Measurements from ENCODE around the gene LY86. TPM values are rescaled to one million over a fixed set of nuclear protein-coding genes. Genes with fewer than 3 reads are reported as not detected.
A peak's percentile ranks its signal among the peaks of the same experiment; 100 is the strongest.

Gene LY86
- total and polyA plus RNA-seq, 9 of the 15 experiments (the other 6 are each of a cell fraction or from before 2014, with no cell fraction given): 0.08 to 0.20 TPM; not detected in 7

DNA sequence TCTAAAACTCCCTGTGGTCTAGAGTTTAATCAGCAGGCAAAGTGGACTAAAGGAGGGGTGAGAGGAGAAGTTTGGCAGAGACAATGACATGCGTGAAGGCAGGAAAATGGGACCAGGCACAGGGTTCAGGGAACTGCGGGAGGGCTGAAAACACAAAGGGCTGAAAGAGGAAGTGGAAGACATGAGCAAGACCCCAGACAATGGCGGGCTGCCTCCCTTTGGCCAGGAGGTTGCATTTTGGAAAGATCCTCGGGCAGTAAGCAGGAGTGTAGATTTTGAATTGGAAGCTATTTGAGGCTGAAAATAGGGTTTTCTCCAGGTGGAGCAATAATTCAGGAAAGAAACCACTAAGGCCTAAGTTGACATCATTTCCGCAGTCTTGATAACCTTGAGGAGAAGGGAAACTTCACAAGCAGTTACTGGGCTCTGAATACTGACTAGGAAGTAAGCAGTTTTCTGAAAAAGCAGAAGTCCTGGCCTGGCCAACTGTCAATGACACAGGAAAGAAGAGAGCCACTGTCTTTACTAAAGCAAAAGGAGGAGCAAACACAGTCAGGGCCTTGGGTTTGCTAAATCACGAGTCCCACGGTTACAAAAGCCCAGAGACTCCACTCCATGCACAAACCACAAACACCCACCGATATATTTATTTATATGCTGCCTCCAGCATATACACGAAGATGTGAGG is 3.4 kb downstream of the LY86 start (continued):
- TF ChIP-seq, protein P1, sequence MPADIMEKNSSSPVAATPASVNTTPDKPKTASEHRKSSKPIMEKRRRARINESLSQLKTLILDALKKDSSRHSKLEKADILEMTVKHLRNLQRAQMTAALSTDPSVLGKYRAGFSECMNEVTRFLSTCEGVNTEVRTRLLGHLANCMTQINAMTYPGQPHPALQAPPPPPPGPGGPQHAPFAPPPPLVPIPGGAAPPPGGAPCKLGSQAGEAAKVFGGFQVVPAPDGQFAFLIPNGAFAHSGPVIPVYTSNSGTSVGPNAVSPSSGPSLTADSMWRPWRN (IDR thresholded peaks at IDR 0.05; ENCODE audit: low read depth): no peak
- TF ChIP-seq PRPF4 (IDR thresholded peaks at IDR 0.05; ENCODE audit: insufficient read depth, low read depth, low read length, poor library complexity, severe bottlenecking): no peak
- TF ChIP-seq ZNF75A (CRISPR knock-in tag; IDR thresholded peaks at IDR 0.05): 0 out of 2 replicates have a peak, but pooled peaks have one; percentile 41
- TF ChIP-seq HDAC1 (IDR thresholded peaks at IDR 0.05): no peak
- TF ChIP-seq SAP30 (IDR thresholded peaks at IDR 0.05; ENCODE audit: borderline replicate concordance, insufficient read depth, low read depth, low read length, poor library complexity, severe bottlenecking): no peak
- no peak for TF ChIP-seq ZNF431 (CRISPR knock-in tag; IDR thresholded peaks at IDR 0.05)
- TF ChIP-seq GABPA (tag; conservative IDR thresholded peaks at IDR 0.05; ENCODE audit: low read depth): peak; percentile 65
- TF ChIP-seq ILK (tag; IDR thresholded peaks at IDR 0.05; ENCODE audit: borderline replicate concordance, low read depth): no peak
- no peak for TF ChIP-seq RBM22 (IDR thresholded peaks at IDR 0.05; ENCODE audit: low read depth, low read length, poor library complexity, severe bottlenecking)
- TF ChIP-seq ZNF124 (CRISPR knock-in tag; IDR thresholded peaks at IDR 0.05): no peak
- no peak for TF ChIP-seq MCM5 (IDR thresholded peaks at IDR 0.05; ENCODE audit: low read depth)
- TF ChIP-seq, protein P2, sequence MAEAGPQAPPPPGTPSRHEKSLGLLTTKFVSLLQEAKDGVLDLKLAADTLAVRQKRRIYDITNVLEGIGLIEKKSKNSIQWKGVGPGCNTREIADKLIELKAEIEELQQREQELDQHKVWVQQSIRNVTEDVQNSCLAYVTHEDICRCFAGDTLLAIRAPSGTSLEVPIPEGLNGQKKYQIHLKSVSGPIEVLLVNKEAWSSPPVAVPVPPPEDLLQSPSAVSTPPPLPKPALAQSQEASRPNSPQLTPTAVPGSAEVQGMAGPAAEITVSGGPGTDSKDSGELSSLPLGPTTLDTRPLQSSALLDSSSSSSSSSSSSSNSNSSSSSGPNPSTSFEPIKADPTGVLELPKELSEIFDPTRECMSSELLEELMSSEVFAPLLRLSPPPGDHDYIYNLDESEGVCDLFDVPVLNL (CRISPR knock-in tag; IDR thresholded peaks at IDR 0.05; ENCODE audit: low read depth): no peak
- TF ChIP-seq, protein P3, sequence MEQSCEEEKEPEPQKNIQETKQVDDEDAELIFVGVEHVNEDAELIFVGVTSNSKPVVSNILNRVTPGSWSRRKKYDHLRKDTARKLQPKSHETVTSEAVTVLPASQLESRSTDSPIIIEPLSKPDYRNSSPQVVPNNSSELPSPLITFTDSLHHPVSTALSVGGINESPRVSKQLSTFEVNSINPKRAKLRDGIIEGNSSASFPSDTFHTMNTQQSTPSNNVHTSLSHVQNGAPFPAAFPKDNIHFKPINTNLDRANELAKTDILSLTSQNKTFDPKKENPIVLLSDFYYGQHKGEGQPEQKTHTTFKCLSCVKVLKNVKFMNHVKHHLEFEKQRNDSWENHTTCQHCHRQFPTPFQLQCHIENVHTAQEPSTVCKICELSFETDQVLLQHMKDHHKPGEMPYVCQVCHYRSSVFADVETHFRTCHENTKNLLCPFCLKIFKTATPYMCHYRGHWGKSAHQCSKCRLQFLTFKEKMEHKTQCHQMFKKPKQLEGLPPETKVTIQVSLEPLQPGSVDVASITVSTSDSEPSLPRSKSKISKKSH (CRISPR knock-in tag; IDR thresholded peaks at IDR 0.05): no peak
- no peak for TF ChIP-seq U2AF1 (optimal IDR thresholded peaks at IDR 0.05; ENCODE audit: low read depth, low read length)
- no peak for TF ChIP-seq ZNF507 (tag; conservative IDR thresholded peaks at IDR 0.05)
- TF ChIP-seq, protein P4, sequence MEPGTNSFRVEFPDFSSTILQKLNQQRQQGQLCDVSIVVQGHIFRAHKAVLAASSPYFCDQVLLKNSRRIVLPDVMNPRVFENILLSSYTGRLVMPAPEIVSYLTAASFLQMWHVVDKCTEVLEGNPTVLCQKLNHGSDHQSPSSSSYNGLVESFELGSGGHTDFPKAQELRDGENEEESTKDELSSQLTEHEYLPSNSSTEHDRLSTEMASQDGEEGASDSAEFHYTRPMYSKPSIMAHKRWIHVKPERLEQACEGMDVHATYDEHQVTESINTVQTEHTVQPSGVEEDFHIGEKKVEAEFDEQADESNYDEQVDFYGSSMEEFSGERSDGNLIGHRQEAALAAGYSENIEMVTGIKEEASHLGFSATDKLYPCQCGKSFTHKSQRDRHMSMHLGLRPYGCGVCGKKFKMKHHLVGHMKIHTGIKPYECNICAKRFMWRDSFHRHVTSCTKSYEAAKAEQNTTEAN (CRISPR knock-in tag; IDR thresholded peaks at IDR 0.05): no peak
- no peak for TF ChIP-seq NR1H2 (CRISPR knock-in tag; IDR thresholded peaks at IDR 0.05)
- TF ChIP-seq BACH1 (tag; IDR thresholded peaks at IDR 0.05): peak; percentile 16; the same call in 1 of the 2 replicates
- TF ChIP-seq ZNF212 (CRISPR knock-in tag; IDR thresholded peaks at IDR 0.05): no peak
- TF ChIP-seq CXXC5 (CRISPR knock-in tag; IDR thresholded peaks at IDR 0.05): peak; percentile 24; the same call in 1 of the 2 replicates
- TF ChIP-seq, protein P5, sequence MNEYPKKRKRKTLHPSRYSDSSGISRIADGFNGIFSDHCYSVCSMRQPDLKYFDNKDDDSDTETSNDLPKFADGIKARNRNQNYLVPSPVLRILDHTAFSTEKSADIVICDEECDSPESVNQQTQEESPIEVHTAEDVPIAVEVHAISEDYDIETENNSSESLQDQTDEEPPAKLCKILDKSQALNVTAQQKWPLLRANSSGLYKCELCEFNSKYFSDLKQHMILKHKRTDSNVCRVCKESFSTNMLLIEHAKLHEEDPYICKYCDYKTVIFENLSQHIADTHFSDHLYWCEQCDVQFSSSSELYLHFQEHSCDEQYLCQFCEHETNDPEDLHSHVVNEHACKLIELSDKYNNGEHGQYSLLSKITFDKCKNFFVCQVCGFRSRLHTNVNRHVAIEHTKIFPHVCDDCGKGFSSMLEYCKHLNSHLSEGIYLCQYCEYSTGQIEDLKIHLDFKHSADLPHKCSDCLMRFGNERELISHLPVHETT (CRISPR knock-in tag; conservative IDR thresholded peaks at IDR 0.05 in 1 of 2, IDR thresholded peaks at IDR 0.05 in 1 of 2): peak in 1 of 2 experiments; percentile 88; a peak in 2 of 4 replicates
- TF ChIP-seq ZNF184 (CRISPR knock-in tag; IDR thresholded peaks at IDR 0.05): no peak
